HG02884 (cell line): ENCODE data around the gene CARF.
A peak's percentile ranks its signal among the peaks of the same experiment; 100 is the strongest.
"Not testable (repeated sequence)": the region's sequence is repeated elsewhere in the genome, so short reads cannot be mapped to it uniquely, and the experiment has no call there.

ENCODE experiments used
- ATAC-seq: cut with Tn5 transposase; IDR thresholded peaks from one replicate; pipeline ENCODE4 v1.9.1; 2021; ENCODE audit warnings: mild to moderate bottlenecking, moderate library complexity; ENCODE audit not compliant: unreplicated experiment

CARF gene

DNA sequence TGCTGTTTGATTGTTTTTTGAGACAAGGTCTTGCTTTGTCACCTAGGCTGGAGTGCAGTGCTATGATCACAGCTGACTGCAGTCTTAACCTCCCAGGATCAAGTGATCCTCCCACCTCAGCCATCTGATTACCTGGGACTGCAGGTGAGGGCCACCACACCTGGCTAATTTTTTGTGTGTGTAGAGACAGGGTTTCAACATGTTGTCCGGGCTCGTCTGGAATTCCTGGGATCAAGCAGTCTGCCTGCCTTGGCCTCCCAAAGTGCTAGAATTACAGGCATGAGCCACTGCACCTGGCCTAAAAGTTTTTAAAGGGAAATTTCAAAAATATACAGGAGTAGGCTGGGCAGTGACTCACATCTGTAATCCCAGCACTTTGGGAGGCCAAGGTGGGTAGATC, 22.4 kb downstream of the CARF start:
- no peak for ATAC-seq

GRCh38 chr2:202938960-202939359, 26.9 kb downstream of the CARF start:
- ATAC-seq = no peak

GRCh38 chr2:202941771-202942170, 29.7 kb downstream of the CARF start:
- ATAC-seq = no peak

DNA sequence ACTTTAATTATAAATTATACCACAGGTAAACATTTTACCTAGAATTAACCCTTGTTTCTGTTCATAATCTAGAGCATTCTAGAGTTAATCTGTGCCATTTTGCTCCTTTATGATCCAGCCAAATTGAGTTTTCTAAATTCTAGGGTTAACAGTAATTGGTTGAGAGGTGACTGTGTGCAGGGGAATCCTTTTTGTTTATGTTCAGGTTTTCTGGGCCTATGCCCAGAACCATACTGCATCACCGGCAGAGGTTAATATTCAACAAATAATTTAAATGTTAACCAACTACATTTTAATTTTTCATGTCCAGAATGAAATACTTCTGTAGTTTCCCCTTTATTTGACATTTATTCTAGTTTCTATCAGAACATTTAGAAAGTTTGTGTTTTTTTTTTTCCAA, 32.3 kb downstream of the CARF start:
- no peak for ATAC-seq

GRCh38 chr2:202944816-202945215, 32.7 kb downstream of the CARF start:
- ATAC-seq = no peak

DNA sequence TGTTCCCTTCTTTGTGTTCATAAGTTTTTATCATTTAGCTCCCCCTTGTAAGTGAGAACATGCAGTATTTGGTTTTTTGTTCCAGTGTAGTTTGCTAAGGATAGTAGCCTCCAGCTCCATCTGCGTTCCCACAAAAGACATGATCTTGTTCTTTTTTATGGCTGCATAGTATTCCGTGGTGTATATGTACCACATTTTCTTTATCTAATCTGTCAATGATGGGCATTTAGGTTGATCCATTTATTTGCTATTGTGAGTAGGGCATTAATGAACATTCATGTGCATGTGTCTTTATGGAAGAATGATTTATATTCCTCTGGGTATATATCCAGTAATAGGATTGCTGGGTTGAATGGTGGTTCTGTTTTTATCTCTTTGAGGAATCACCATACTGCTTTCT, 33.4 kb downstream of the CARF start:
- ATAC-seq = no peak

GRCh38 chr2:202949333-202949732, 37.3 kb downstream of the CARF start:
- ATAC-seq = not testable (repeated sequence)

DNA sequence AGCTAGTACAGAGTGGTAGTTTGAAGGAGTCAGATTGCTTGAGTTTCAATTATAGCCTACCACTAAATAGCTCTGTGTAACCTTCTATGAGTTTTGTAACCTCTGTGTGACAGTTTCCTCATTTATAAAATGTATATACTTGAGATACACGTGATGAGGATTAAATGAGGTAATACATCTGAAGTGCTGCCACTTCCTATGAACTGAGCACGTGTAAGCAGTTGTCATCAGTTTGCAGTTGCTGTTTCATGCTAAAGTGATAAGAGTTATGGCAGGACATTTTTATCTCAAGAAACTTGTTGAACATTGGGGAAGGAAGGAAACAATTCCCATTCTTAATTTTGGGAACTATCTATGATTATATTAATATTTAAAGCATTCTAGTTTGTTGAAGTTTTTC, 38.5 kb downstream of the CARF start:
- ATAC-seq = no peak

DNA sequence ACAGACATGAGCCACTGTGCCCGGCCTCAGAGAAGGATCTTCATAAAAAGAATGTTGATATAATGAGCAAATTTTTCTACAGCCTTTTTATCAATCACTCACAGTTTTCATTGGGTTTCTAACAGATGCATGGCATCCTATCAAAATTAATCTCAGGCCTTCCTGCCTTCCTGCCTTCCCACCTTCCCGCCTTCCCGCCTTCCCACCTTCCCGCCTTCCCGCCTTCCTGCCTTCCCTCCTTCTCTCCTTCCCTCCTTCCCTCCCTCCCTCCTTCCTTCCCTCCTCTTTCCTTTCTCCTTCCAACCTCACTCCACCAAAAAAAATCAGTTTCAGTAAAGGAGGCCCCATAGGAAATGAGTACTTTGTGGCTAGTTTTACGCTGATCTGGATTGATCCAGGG, 48.4 kb downstream of the CARF start:
- no peak for ATAC-seq

- ATAC-seq = no peak
These were observed 51.6 kb downstream of the CARF start for GRCh38 chr2:202963712-202964111.

- ATAC-seq = peak; percentile 69
These were observed 53.9 kb downstream of the CARF start for GRCh38 chr2:202965810-202966460.

GRCh38 chr2:202969404-202969803, 57.3 kb downstream of the CARF start:
- not testable (repeated sequence) for ATAC-seq

GRCh38 chr2:202976809-202977208, 64.7 kb downstream of the CARF start:
- no peak for ATAC-seq

GRCh38 chr2:202982779-202983491, 70.9 kb downstream of the CARF start:
- ATAC-seq = no peak

- ATAC-seq = no peak
These were observed 77.7 kb downstream of the CARF start for GRCh38 chr2:202989749-202990148.

- ATAC-seq = no peak
These were observed 78.4 kb downstream of the CARF start for GRCh38 chr2:202990501-202990900.

DNA sequence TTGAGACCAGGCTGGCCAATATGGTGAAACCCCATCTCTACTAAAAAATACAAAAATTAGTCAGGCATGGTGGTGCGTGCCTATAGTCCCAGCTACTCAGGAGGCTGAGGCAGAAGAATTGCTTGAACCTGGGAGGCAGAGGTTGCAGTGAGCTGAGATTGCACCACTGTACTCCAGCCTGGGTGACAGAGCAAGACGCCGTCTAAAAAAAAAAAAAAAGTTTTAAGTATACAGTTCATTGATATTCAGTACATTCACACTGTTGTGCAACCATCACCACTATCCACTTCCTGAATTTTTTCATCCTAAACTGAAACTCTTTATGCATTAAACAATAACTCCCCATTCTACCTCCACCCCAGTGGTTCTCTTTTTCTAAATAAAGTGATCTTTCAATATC, 85.0 kb downstream of the CARF start:
- ATAC-seq = not testable (repeated sequence)

- ATAC-seq = no peak
These were observed 90.2 kb downstream of the CARF start for GRCh38 chr2:203002054-203002821.

- ATAC-seq = no peak
These were observed 91.6 kb downstream of the CARF start for GRCh38 chr2:203003716-203004115.

DNA sequence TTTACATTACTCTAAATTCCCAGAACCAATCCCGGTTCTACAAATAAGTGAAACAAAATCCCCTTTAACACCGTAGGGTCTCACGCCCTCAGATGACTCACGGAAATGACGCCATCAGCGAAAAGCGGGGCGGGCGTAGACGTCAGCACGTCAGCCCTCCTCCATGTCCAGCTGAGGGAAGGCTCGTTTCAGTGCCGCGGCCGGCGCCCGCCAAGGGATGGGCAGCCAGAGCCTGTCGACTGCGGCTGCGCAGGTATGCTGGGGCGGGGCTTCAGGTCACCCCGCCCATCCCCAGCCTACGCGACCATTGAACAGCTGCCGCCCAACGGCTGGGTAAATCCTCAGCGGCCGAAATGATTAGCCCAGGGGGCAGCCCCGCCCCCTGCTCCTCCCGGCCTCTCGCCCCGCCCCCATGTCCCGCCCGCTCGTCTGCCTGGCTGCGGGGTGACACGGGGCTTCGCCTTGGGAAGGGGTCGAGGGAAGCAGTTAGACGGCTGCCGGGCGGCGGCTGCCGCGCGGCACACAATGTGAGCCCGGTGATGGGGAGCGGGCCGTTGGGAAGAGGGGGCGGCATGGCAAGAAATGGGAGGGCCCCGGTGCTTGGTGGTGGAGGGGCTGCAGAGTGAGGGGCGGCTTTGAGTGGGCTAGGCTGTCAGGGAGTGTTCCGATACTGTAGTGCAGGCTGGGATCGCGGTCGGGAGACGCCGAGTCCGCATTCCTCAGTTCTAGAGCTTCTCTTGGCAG, 102.6 kb downstream of the CARF start, which contains the start of gene NBEAL1:
Gene NBEAL1, plus strand, starts transcription at position 420 of the 744 bp plus-strand sequence. CDS start 1,510 bp downstream, outside the sequence.
- ATAC-seq = peak; percentile 95

DNA sequence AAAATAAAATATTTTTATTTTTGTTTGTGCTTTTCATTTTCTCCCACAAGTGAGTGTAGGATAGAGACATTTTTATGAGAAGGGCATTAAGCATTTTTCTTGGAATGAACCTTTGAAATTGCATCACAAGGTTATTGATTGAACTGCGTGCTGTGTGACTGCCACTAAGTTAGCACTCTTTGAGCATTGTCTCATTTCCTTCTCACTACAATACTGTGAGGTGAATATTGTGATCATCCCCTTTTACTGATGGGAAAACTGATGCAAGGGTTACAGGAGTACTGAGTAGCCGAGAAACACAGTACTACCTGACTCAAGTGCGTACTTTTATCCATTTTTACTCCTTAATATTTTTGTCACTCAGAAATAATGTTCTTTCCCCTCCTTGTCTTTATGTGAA, 104.6 kb downstream of the CARF start:
- ATAC-seq = no peak
